ENCODE measurements around the gene TMEM132D. TPM values are rescaled to one million over a fixed set of nuclear protein-coding genes. Genes with fewer than 3 reads are reported as not detected.
A peak's percentile ranks its signal among the peaks of the same experiment; 100 is the strongest.

The TMEM132D gene
- total RNA-seq, 1 donor from 2014 or later, result not detected

DNA sequence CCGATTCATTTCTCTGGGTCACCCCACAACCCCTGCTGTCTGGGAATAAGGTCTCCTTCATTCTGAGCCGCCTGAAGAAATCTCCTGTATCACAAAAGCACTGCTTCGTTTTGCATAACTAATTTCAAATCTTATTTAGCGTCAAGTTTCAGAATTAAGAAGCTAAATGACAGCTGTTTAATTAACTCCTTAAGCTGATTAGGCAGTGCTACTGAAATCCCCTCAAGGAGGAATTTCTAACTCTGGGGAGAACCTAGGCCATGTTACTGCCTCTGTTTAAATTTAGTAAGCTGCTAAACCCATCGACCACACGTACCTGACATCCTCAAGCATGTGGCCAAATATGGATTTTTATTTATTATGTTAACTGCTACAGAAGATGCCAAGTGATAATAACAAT, 677.0 kb downstream of the TMEM132D start:
- H3K27ac ChIP-seq (ENCODE audit: low read depth, low read length), result no peak overlapping the region
- H3K4me1 Mint-ChIP-seq (ENCODE audit: low read depth, unreplicated experiment), result no peaks in the 10 kb centered on the region
- H3K9me3 ChIP-seq (ENCODE audit: insufficient read depth, low read depth, low read length), result no peaks in the 10 kb centered on the region
- no peak overlapping the region for H3K4me3 ChIP-seq (ENCODE audit: insufficient read depth, low read depth, low read length)
- no peak for DNase-seq (ENCODE audit: low read depth)
- H3K79me2 ChIP-seq (ENCODE audit: insufficient read depth, low read length), result no peaks in the 10 kb centered on the region
- no peak overlapping the region for H3K9ac ChIP-seq (ENCODE audit: low read length)
- no peak overlapping the region for H3K4me2 ChIP-seq (ENCODE audit: low read length)
- no peaks in the 10 kb centered on the region for H3K36me3 Mint-ChIP-seq (ENCODE audit: low read depth, unreplicated experiment)
- no peak overlapping the region for H2AFZ ChIP-seq (ENCODE audit: low read depth, low read length)
- H3K36me3 ChIP-seq (ENCODE audit: insufficient read depth, low read length), result no peaks in the 10 kb centered on the region
- peaks cover 15% of the 10 kb centered on the region for H3K9me3 Mint-ChIP-seq (ENCODE audit: unreplicated experiment)
- H3K4me1 ChIP-seq (ENCODE audit: insufficient read depth, low read length), result no peaks in the 10 kb centered on the region
- H4K20me1 ChIP-seq (ENCODE audit: insufficient read depth, low read length), result no peaks in the 10 kb centered on the region
- FAIRE-seq, result no peak
- no peak overlapping the region for H3K4me3 Mint-ChIP-seq (ENCODE audit: unreplicated experiment)
- no peaks in the 10 kb centered on the region for H3K27me3 Mint-ChIP-seq (ENCODE audit: low read depth, unreplicated experiment)
- TF ChIP-seq, protein P1, sequence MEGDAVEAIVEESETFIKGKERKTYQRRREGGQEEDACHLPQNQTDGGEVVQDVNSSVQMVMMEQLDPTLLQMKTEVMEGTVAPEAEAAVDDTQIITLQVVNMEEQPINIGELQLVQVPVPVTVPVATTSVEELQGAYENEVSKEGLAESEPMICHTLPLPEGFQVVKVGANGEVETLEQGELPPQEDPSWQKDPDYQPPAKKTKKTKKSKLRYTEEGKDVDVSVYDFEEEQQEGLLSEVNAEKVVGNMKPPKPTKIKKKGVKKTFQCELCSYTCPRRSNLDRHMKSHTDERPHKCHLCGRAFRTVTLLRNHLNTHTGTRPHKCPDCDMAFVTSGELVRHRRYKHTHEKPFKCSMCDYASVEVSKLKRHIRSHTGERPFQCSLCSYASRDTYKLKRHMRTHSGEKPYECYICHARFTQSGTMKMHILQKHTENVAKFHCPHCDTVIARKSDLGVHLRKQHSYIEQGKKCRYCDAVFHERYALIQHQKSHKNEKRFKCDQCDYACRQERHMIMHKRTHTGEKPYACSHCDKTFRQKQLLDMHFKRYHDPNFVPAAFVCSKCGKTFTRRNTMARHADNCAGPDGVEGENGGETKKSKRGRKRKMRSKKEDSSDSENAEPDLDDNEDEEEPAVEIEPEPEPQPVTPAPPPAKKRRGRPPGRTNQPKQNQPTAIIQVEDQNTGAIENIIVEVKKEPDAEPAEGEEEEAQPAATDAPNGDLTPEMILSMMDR (IDR thresholded peaks at IDR 0.05; ENCODE audit: insufficient read depth, low read depth, low read length), result no peak
- TF ChIP-seq EZH2 (IDR thresholded peaks at IDR 0.05; ENCODE audit: insufficient read depth, low read length), result no peak
- no peaks in the 10 kb centered on the region for H3K27me3 ChIP-seq (ENCODE audit: insufficient read depth, low read length)
- H3K27ac Mint-ChIP-seq (ENCODE audit: unreplicated experiment), result no peak overlapping the region

DNA sequence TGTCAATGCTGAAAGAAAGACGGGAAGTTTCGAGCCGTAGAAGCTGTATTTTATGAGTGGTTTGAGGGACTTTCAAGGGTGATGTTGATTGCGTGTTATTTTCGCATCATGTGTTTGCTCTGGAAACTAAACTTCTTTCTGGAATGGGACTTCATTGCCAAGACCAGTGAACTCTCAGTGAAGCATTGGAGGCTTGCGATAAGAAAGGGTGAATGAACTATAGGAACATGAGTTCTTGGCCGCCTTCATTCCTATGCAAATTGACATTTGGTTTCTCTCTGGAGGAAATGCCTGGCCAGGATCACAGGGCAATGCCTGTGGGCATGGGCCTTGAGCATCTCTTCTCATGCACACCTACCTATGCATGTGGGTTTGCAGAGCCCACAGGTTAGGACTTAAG, 677.8 kb downstream of the TMEM132D start:
- H3K9me3 Mint-ChIP-seq (ENCODE audit: unreplicated experiment), result peaks cover 15% of the 10 kb centered on the region
- Histone ChIP-seq H3K4me3 (ENCODE audit: insufficient read depth, low read depth, low read length) (no peak overlapping the region), H3K4me2 (ENCODE audit: low read length) (no peak overlapping the region), H4K20me1 (ENCODE audit: insufficient read depth, low read length) (no peaks in the 10 kb centered on the region), H3K4me1 (ENCODE audit: insufficient read depth, low read length) (no peaks in the 10 kb centered on the region), H3K79me2 (ENCODE audit: insufficient read depth, low read length) (no peaks in the 10 kb centered on the region), H3K27me3 (ENCODE audit: insufficient read depth, low read length) (no peaks in the 10 kb centered on the region), H3K9ac (ENCODE audit: low read length) (no peak overlapping the region), H3K27ac (ENCODE audit: low read depth, low read length) (no peak overlapping the region), H3K9me3 (ENCODE audit: insufficient read depth, low read depth, low read length) (no peaks in the 10 kb centered on the region), H2AFZ (ENCODE audit: low read depth, low read length) (no peak overlapping the region), H3K36me3 (ENCODE audit: insufficient read depth, low read length) (no peaks in the 10 kb centered on the region)
- no peaks in the 10 kb centered on the region for H3K36me3 Mint-ChIP-seq (ENCODE audit: low read depth, unreplicated experiment)
- TF ChIP-seq, protein P1 (IDR thresholded peaks at IDR 0.05; ENCODE audit: insufficient read depth, low read depth, low read length), result no peak
- TF ChIP-seq EZH2 (IDR thresholded peaks at IDR 0.05; ENCODE audit: insufficient read depth, low read length), result no peak
- H3K27ac Mint-ChIP-seq (ENCODE audit: unreplicated experiment), result no peak overlapping the region
- DNase-seq (ENCODE audit: low read depth), result no peak
- H3K4me1 Mint-ChIP-seq (ENCODE audit: low read depth, unreplicated experiment), result no peaks in the 10 kb centered on the region
- FAIRE-seq, result no peak
- no peak overlapping the region for H3K4me3 Mint-ChIP-seq (ENCODE audit: unreplicated experiment)
- H3K27me3 Mint-ChIP-seq (ENCODE audit: low read depth, unreplicated experiment), result no peaks in the 10 kb centered on the region

DNA sequence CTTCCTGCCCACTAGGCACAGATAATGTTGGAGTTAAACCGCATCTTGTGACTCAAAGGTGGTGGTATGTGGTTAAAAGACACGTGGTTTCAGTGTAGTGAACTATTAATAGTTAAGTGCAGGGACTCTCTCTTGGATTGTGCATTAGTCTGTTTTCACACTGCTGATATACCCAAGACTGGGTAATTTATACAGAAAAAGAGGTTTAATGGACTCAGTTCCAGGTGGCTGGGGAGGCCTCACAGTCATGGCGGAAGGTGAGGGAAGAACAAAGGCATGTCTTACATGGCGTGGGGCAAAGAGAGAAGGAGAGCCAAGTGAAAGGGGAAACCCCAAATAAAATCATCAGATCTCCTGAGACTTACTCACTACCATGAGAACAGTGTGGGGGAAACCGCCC, 688.3 kb downstream of the TMEM132D start:
- no peak overlapping the region for H3K4me3 Mint-ChIP-seq (ENCODE audit: unreplicated experiment)
- Histone ChIP-seq H2AFZ (ENCODE audit: low read depth, low read length) (no peak overlapping the region), H3K4me3 (ENCODE audit: insufficient read depth, low read depth, low read length) (no peak overlapping the region), H4K20me1 (ENCODE audit: insufficient read depth, low read length) (no peaks in the 10 kb centered on the region), H3K9ac (ENCODE audit: low read length) (peak overlapping the region; percentile 55), H3K4me2 (ENCODE audit: low read length) (peak overlapping the region; percentile 61), H3K79me2 (ENCODE audit: insufficient read depth, low read length) (no peaks in the 10 kb centered on the region), H3K27ac (ENCODE audit: low read depth, low read length) (peak overlapping the region; percentile 67), H3K27me3 (ENCODE audit: insufficient read depth, low read length) (no peaks in the 10 kb centered on the region), H3K36me3 (ENCODE audit: insufficient read depth, low read length) (no peaks in the 10 kb centered on the region), H3K9me3 (ENCODE audit: insufficient read depth, low read depth, low read length) (no peaks in the 10 kb centered on the region), H3K4me1 (ENCODE audit: insufficient read depth, low read length) (peaks cover 13% of the 10 kb centered on the region)
- no peaks in the 10 kb centered on the region for H3K4me1 Mint-ChIP-seq (ENCODE audit: low read depth, unreplicated experiment)
- no peak overlapping the region for H3K27ac Mint-ChIP-seq (ENCODE audit: unreplicated experiment)
- no peaks in the 10 kb centered on the region for H3K27me3 Mint-ChIP-seq (ENCODE audit: low read depth, unreplicated experiment)
- DNase-seq (ENCODE audit: low read depth) (peak; percentile 69), FAIRE-seq (no peak)
- no peaks in the 10 kb centered on the region for H3K36me3 Mint-ChIP-seq (ENCODE audit: low read depth, unreplicated experiment)
- no peak for TF ChIP-seq EZH2 (IDR thresholded peaks at IDR 0.05; ENCODE audit: insufficient read depth, low read length)
- TF ChIP-seq, protein P1 (IDR thresholded peaks at IDR 0.05; ENCODE audit: insufficient read depth, low read depth, low read length), result no peak
- peaks cover 20% of the 10 kb centered on the region for H3K9me3 Mint-ChIP-seq (ENCODE audit: unreplicated experiment)

Data from astrocyte (in vitro differentiated cells and primary cell).